Activated CD4-positive, alpha-beta T cell treated with anti-CD3 and anti-CD28 coated beads, Interleukin-2, amount 50 U/mL, for 24 hours (primary cell): ENCODE results near the gene MSLN.

Experiments used
- DNase-seq, 2 donors: peaks; one replicate each; pipeline ENCODE4 v3.0.0-alpha.2; 2020; ENCODE audit warnings: low read depth in 1 of 2, low spot score in 1 of 2

MSLN gene

DNA sequence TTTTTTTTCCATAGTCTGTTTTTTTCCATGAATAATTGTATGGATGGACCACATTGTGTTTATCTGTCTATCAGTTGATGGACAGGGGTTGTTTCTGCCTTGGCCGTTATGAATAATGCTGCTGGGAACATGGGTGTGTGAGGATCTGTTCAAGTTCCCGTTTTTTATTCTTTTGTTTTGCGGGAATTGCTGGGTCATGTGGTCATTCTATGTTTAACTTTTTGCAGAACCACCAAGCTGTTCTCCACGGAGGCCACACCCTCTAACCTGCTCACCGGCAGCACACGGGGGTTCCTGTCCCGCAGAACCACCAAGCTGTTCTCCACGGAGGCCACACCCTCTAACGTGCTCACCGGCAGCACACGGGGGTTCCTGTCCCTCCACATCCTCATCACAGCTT lies 5.9 kb upstream of the MSLN start:
- no peak for DNase-seq

DNA sequence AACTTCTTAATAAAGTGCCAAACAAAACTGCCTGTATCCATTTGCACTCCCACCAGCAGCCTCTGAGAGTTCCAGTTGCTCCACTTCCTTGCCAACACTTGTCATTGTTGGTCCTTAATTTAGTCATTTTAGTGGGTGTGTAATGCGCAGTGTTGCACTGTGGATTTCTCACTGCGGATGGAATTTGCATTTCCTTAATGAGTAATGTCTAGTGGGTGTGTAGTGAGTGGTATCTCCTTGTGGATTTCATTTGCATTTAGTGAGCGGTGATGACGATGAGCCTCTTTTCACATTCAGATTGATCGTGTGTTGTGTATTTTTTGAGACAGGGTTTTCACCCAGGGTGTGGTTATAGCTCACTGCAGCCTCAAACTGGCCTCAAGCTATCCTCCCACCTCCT lies 4.1 kb upstream of the MSLN start:
- DNase-seq, result no peak

- DNase-seq, result no peak
These were observed 1.2 kb upstream of the MSLN start for GRCh38 chr16:759110-759910.

DNA sequence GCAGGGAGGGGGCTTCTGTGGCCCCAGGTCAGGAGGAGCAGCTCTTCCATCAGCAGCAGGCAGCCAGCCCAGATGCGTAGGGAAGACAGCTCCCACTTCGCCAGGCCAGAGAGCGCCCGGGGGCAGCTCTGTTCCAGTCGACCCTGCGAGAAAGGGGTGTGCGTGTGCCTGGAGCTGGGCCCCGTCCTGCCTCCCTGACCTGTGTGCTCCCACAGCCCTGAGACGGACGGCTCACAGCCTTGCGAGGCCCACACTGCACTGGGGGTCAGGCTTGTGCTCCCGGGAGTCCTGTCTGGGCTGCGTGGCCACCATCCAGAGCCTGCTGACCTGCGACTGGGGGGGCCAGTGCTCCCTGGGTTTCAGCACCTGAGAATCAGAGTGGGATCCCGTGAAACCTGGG lies 469 bp upstream of the MSLN start:
- DNase-seq, result no peak

GRCh38 chr16:761625-762513 lies 1.3 kb downstream of the MSLN start:
- no peak for DNase-seq

GRCh38 chr16:762595-763268 lies 2.2 kb downstream of the MSLN start:
- no peak for DNase-seq

DNA sequence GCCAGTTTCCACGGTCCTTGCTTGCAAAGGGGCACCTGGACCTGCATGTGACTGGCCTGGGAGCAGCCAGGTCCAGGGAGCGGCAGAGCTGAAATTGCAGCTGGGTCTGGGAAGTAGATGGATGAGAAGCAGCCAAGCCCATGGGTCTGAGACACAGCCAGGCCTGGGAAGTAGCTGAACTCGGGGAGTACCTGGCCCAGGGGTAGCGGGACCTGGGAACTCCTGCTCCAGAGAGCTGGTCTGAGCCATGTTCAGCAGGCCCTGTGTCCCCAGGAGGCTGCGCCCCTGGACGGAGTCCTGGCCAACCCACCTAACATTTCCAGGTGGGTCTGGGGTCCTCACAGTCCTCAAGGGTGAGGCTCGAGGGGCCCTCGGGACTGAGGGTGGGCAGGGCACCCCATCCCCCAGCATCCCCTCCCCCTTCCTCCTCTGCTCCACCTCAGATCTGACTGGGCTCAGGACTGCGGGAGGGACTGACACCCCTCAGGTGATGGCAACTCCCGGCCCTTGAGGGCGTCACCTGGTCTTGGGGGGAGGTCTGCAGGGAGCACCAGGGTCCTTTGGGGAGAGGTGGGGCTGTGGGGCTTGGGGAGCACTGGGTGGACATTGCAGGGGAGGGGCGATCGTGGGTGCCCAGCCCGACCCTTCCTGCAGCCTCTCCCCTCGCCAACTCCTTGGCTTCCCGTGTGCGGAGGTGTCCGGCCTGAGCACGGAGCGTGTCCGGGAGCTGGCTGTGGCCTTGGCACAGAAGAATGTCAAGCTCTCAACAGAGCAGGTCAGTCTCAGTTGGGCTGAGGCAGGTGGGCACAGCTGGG lies 3.0 kb downstream of the MSLN start:
- DNase-seq, result no peak

GRCh38 chr16:764184-764750 lies 3.7 kb downstream of the MSLN start:
- no peak for DNase-seq

- DNase-seq, result no peak
These were observed 4.4 kb downstream of the MSLN start for GRCh38 chr16:764848-765487.

DNA sequence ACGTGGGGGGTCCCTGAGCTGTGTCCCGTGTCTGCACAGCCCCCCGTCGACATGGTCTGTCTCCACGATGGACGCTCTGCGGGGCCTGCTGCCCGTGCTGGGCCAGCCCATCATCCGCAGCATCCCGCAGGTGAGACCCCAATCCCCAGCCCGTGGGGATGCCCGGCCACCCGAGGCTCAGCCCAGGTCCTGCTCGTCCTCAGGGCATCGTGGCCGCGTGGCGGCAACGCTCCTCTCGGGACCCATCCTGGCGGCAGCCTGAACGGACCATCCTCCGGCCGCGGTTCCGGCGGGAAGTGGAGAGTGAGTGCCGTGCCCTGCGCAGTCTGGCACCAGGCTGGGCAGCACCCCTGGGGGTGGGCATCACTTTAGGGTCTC lies 4.9 kb downstream of the MSLN start:
- DNase-seq, result no peak

- DNase-seq, result no peak
These were observed 5.7 kb downstream of the MSLN start for GRCh38 chr16:766008-766819.

DNA sequence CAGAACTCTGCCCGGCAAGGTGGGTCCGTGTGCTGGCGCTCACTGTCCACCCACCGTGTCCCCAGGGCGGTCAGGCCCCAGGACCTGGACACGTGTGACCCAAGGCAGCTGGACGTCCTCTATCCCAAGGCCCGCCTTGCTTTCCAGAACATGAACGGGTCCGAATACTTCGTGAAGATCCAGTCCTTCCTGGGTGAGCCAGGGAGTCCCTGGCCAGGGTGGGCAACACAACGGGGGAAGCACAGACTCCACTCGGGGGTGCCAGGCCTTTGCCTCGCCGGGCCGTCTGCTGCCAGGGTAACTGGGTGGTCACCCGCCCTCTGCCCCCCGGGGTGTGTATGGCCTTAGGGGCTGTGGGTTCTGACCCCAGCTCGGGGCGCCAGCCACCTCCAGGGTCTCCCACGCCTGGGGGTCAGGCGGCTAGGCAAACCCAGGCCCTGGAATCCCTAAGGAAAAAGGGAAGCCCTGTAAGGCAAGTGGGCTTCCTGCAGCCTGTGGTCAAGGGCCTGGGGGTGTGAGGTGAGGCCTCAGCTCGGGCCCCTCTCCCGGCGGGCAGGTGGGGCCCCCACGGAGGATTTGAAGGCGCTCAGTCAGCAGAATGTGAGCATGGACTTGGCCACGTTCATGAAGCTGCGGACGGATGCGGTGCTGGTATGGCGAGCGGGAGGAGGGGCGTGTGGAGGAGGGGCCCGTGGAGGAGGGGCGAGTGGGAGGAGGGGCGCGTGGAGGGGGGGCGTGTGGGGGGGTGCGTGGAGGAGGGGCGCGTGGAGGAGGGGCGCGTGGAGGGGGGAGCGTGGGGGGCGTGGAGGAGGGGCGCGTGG lies 6.5 kb downstream of the MSLN start:
- no peak for DNase-seq

GRCh38 chr16:767743-768235 lies 7.3 kb downstream of the MSLN start:
- DNase-seq, result no peak

- no peak for DNase-seq
These were observed 7.9 kb downstream of the MSLN start for GRCh38 chr16:768428-768827.

DNA sequence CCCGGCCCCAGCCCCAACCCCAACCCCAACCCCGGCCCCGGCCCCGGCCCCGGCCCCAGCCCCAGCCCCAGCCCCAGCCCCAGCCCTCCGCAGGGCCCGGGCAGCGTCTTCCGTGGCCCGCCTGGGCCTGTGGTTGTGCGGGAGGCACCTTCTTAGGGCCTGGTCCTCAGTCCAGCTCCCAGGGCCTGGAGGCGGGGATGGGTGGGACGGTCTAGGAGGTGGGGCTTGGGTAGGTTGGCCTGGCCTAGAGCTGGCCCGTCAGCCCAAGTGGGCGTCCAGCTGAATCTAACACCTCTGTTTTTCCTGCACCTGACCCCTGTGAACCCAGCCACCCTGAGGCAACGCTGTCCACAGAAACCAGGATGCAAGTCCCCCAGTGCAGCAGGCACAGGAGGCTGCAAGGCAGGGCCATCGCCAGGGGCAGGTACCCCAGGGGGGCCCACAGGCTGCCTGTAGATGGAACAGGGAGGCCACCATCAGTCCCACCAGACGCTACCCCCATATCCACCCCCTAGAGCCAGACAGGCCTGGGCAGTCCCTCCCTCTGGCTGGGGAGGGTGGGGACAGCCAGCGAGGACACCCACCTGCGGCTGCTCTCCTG lies 8.8 kb downstream of the MSLN start:
- no peak for DNase-seq

GRCh38 chr16:769934-770333 lies 9.4 kb downstream of the MSLN start:
- DNase-seq, result no peak

GRCh38 chr16:770411-770810 lies 9.9 kb downstream of the MSLN start:
- no peak for DNase-seq

DNA sequence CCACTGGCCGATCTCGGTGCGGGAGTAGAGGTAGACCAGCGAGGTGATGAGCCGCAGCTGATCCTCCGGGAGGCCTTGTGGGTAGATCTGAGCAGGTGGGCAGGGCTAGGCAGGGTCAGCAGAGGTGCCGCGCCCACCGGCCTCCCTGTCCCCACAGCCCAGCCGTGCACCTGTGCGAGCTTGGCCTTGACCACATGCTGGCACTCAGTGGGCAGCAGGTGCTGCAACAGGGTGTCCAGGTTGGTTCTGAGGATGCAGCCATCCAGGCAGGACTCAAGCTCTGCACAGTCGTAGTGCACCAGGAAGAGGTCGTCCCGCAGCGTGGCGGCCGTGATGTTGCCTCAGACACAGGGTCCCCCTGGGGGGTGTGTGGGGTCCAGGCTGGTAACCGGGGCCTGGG lies 12.4 kb downstream of the MSLN start:
- DNase-seq, result no peak
